Esophagus muscularis mucosa (tissue), 4 donors: ENCODE data around the gene VSIG8. TPM values are rescaled to one million over a fixed set of nuclear protein-coding genes. Genes with fewer than 3 reads are reported as not detected.

Experiments
- DNase-seq: peaks from one replicate; pipeline ENCODE4 v3.0.0-alpha.2; 2017; ENCODE audit errors: extremely low spot score
- H3K27ac ChIP-seq, 4 donors: fragments of 200-600 bp; sonication (generic); replicated peaks in 1 of 4; 1 replicate in 3 of 4; 2 replicates in 1 of 4; pipeline ENCODE4 v1.5.1; 2016 to 2019; ENCODE audit warnings: mild to moderate bottlenecking in 1 of 4
- H3K27me3 ChIP-seq, 4 donors: fragments of 200-600 bp; sonication (generic); one replicate each; pipeline versions ENCODE4 v1.5.1 to v1.6.0; 2016 to 2019
- H3K36me3 ChIP-seq, 4 donors: fragments of 200-600 bp; sonication (generic); one replicate each; pipeline ENCODE4 v1.5.1; 2016 to 2019
- H3K4me1 ChIP-seq, 4 donors: fragments of 200-600 bp; sonication (generic); one replicate each; pipeline ENCODE4 v1.5.1; 2016 to 2019
- H3K4me3 ChIP-seq, 4 donors: fragments of 200-600 bp; sonication (generic); 1 replicate in 2 of 4; 2 replicates in 2 of 4; pipeline ENCODE4 v1.5.1; 2016 to 2019; ENCODE audit warnings: mild to moderate bottlenecking in 4 of 4, moderate library complexity in 1 of 4
- H3K9me3 ChIP-seq, 4 donors: fragments of 200-600 bp; sonication (generic); 1 replicate in 3 of 4; 2 replicates in 1 of 4; pipeline ENCODE4 v1.5.1; 2016 to 2019
- EP300 ChIP-seq: sonication (generic); formaldehyde crosslinking; IDR thresholded peaks from one replicate; pipeline ENCODE4 v1.6.1; 2017; ENCODE audit warnings: antibody characterized with exemption
- POLR2A ChIP-seq: fragments of 450-650 bp; IDR thresholded peaks from one replicate; pipeline ENCODE4 v1.6.1; 2017; ENCODE audit warnings: antibody characterized with exemption, moderate library complexity, mild to moderate bottlenecking, low read depth
- POLR2AphosphoS5 ChIP-seq, 2 donors: sonication (generic); formaldehyde crosslinking; IDR thresholded peaks; one replicate each; pipeline ENCODE4 v1.6.1; 2017; ENCODE audit warnings: antibody characterized with exemption in 2 of 2
- WGBS: methylation state at CpG from one replicate; pipeline ENCODE4 v1.1.5; 2018; 5-methylcytosine and 5-hydroxymethylcytosine counted together
- intact Hi-C: fragments of 100-400 bp; cut with DNase I; formaldehyde crosslinking; loops from one replicate; pipeline ENCODE4 v1.15.1; 2023
- total RNA-seq, 4 donors: library from RNA; depleted of rRNA; stranded (reverse); fragments of >200 nt; gene quantifications; one replicate each; pipeline versions ENCODE4 v1.1.0 to v1.2.1, GENCODE V29; 2016
- TF ChIP-seq, protein P1 (sequence below), 3 experiments: fragments of 200-600 bp in 2 of 3; fragments of 450-650 bp in 1 of 3; sonication (generic) in 2 of 3; IDR thresholded peaks; one replicate each; pipeline ENCODE4 v1.5.1; 2017 to 2019; ENCODE audit warnings: antibody characterized with exemption in 3 of 3, mild to moderate bottlenecking in 2 of 3, moderate library complexity in 1 of 3

The VSIG8 gene
- total RNA-seq, 4 donors from 2014 or later, result not detected

DNA sequence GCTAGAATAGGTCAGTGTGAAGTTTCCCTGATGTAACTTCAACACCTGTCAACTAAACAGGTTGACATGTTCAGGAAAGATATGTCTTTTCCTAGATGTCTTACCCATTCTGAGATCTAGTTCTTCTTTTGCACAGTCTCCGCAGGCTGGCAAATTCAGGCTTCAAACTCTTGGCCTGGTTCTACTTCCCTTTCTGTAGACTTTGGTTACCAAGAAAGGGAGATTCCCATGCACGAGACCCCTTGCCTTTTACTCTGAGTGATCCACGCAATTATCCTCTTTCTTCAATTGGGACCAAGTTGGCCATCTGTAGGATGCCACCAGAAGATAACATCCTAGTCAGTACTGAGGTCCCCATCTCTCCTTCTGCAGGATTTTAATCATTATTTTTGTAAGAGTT, 35.5 kb upstream of the VSIG8 start:
- intact Hi-C loops, result no loop called here
- H3K9me3 ChIP-seq, result no peaks in the 10 kb centered on the region
- WGBS, result 85% methylated on average over 3 of the region's 3 CpGs
- no peaks in the 10 kb centered on the region for H3K36me3 ChIP-seq
- H3K27me3 ChIP-seq, result no peaks in the 10 kb centered on the region
- no peak for TF ChIP-seq POLR2A
- TF ChIP-seq, protein P1, sequence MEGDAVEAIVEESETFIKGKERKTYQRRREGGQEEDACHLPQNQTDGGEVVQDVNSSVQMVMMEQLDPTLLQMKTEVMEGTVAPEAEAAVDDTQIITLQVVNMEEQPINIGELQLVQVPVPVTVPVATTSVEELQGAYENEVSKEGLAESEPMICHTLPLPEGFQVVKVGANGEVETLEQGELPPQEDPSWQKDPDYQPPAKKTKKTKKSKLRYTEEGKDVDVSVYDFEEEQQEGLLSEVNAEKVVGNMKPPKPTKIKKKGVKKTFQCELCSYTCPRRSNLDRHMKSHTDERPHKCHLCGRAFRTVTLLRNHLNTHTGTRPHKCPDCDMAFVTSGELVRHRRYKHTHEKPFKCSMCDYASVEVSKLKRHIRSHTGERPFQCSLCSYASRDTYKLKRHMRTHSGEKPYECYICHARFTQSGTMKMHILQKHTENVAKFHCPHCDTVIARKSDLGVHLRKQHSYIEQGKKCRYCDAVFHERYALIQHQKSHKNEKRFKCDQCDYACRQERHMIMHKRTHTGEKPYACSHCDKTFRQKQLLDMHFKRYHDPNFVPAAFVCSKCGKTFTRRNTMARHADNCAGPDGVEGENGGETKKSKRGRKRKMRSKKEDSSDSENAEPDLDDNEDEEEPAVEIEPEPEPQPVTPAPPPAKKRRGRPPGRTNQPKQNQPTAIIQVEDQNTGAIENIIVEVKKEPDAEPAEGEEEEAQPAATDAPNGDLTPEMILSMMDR (IDR thresholded peaks at IDR 0.05), result no peak
- no peak for TF ChIP-seq EP300
- TF ChIP-seq POLR2AphosphoS5 (IDR thresholded peaks at IDR 0.05), result no peak
- peaks cover 11 to 20% (median 15%) of the 10 kb centered on the region in 4 donors for H3K4me1 ChIP-seq
- DNase-seq, result no peak
- no peak overlapping the region for H3K27ac ChIP-seq
- H3K4me3 ChIP-seq, result no peak overlapping the region

DNA sequence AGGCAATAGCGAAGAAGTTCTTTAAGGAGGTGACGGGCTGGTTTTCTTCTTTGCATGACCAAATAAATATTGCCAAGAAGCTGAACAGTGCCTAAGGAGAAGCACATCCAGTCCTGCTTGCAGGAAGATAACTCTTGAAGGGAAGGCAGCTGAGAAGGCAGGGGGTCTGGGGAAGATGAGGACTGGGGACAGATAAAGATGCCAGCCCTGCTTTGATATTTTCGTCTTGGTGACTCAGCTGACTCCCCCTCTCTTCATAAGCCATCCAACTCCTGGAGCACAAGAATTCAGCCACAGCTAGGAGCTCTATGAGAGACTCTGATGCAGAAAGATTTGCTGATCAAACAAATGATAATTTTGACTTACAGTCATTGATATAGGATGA, 34.1 kb upstream of the VSIG8 start:
- peaks cover 11 to 20% (median 15%) of the 10 kb centered on the region in 4 donors for H3K4me1 ChIP-seq
- 65% methylated on average over 3 of the region's 3 CpGs for WGBS
- peak overlapping the region in 1 of 4 donors; percentile 29 for H3K27ac ChIP-seq
- no peak for TF ChIP-seq EP300
- TF ChIP-seq, protein P1 (IDR thresholded peaks at IDR 0.05), result no peak
- TF ChIP-seq POLR2A, result no peak
- TF ChIP-seq POLR2AphosphoS5 (IDR thresholded peaks at IDR 0.05), result no peak
- no peak overlapping the region for H3K4me3 ChIP-seq
- DNase-seq, result no peak
- no peaks in the 10 kb centered on the region for H3K9me3 ChIP-seq
- H3K36me3 ChIP-seq, result no peaks in the 10 kb centered on the region
- H3K27me3 ChIP-seq, result no peaks in the 10 kb centered on the region
- intact Hi-C loops, result no loop called here

DNA sequence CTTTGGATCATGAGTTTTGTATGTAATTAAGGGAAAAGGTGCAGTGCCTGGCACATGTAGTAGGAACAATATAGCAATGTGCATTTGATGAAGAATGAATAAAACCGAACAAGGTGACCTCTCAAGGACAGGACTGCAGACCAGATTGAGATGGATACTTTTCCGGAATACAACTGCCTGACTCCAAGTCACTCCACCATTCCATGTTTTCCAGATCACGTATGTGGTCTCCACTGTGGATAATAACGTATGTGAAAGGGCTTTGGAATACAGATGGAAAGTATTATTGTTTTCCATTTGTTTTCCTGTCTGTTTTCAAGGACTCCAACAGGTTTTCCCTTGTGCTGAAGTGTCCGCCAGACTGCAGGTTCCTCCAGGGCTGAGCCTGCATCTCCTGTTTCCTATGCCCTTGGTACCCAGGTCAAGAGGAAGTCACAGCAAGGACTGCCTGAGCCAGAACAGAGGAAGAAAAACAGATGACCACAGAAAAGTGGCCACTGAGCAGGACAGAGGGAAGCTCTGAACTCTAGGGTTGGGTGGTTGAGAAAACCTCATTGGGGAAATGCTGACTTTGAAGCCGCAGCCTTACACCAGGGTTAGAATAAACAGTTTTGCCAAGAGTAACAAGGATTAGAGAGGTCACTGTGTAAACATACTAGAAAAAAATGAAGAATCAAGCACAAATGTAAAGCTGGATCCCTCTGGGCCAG, 33.5 kb upstream of the VSIG8 start:
- WGBS, result 74% methylated on average over 6 of the region's 6 CpGs
- intact Hi-C loops, result no loop called here
- DNase-seq, result no peak
- peak overlapping the region in 1 of 4 donors; percentile 29 for H3K27ac ChIP-seq
- peaks cover 13 to 25% (median 16%) of the 10 kb centered on the region in 4 donors for H3K4me1 ChIP-seq
- H3K27me3 ChIP-seq, result no peaks in the 10 kb centered on the region
- H3K4me3 ChIP-seq, result no peak overlapping the region
- H3K36me3 ChIP-seq, result no peaks in the 10 kb centered on the region
- no peaks in the 10 kb centered on the region for H3K9me3 ChIP-seq
- TF ChIP-seq POLR2AphosphoS5 (IDR thresholded peaks at IDR 0.05) (peak in 1 of 2 donors; percentile 40), POLR2A (no peak), EP300 (no peak)
- TF ChIP-seq, protein P1 (IDR thresholded peaks at IDR 0.05), result no peak

DNA sequence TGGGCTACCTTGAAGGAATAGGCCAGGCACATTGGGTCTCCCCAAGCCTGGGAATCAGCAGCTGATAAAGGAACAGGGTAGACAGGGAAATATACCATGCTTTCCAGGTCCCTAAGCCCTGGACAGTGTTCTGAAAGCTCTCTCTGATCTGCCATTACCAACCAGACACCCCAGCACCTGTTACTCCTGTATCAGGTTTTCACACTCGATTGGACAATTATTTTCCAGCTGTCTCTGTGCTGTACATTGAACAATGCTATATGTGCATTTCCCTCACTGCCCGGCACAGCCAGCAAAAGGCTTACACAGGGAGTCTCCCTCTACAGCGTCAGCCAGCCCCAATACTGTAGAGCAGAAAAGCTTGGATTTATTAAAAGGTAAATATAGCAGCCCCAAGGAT, 32.8 kb upstream of the VSIG8 start:
- H3K27me3 ChIP-seq, result no peaks in the 10 kb centered on the region
- no peak overlapping the region for H3K4me3 ChIP-seq
- H3K4me1 ChIP-seq, result peaks cover 13 to 26% (median 16%) of the 10 kb centered on the region in 4 donors
- intact Hi-C loops, result no loop called here
- no peak for DNase-seq
- H3K9me3 ChIP-seq, result no peaks in the 10 kb centered on the region
- no peaks in the 10 kb centered on the region for H3K36me3 ChIP-seq
- 63% methylated on average over 3 of the region's 3 CpGs for WGBS
- TF ChIP-seq, protein P1 (IDR thresholded peaks at IDR 0.05), result no peak
- TF ChIP-seq POLR2A (no peak), POLR2AphosphoS5 (IDR thresholded peaks at IDR 0.05) (no peak), EP300 (no peak)
- H3K27ac ChIP-seq, result no peak overlapping the region
